Right lobe of liver (tissue), 4 donors: ENCODE measurements around the gene ADA.

Experiments used
- POLR2A ChIP-seq: fragments of 450-650 bp; IDR thresholded peaks from one replicate; pipeline ENCODE4 v1.6.1; 2017; ENCODE audit warnings: antibody characterized with exemption, mild to moderate bottlenecking
- TF ChIP-seq, protein P1 (sequence below), 4 donors: fragments of 200-600 bp in 3 of 4; fragments of 450-650 bp in 1 of 4; IDR thresholded peaks; one replicate each; pipeline versions ENCODE4 v1.5.1 to v1.8.0; 2016 to 2022; ENCODE audit warnings: antibody characterized with exemption in 4 of 4, mild to moderate bottlenecking in 2 of 4
- donor health status: DM: no; HTN: no; CAD: no.
- donor health status: DM: no; HTN: no; CAD: no.
- donor health status: DM: no; HTN: yes; CAD: no.

DNA sequence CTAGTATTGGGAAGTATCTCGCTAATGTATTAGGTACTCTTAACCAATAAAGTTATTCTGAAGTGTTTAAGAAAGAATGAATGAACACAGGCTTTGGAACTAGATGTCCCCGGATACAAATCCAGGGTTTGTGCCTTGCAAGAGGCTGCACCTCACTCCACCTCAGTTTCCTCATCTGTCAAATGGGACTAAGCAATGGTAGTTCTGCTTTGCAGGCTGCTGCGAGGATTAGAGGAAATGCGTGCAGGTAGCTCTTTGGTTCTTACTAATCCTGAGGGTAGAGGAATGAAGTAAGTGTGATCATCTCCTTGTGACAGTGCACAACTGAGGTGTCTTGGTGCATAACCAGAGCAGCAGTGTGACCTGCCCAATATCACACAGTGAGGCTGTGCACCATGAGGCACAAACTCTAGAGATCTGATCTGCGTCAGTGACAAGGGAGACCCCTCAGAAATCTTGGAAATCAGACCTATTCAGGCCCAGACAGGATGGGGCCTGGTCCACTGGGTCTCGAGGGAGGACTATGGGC is 26.7 kb downstream of the ADA start:
- TF ChIP-seq, protein P1, sequence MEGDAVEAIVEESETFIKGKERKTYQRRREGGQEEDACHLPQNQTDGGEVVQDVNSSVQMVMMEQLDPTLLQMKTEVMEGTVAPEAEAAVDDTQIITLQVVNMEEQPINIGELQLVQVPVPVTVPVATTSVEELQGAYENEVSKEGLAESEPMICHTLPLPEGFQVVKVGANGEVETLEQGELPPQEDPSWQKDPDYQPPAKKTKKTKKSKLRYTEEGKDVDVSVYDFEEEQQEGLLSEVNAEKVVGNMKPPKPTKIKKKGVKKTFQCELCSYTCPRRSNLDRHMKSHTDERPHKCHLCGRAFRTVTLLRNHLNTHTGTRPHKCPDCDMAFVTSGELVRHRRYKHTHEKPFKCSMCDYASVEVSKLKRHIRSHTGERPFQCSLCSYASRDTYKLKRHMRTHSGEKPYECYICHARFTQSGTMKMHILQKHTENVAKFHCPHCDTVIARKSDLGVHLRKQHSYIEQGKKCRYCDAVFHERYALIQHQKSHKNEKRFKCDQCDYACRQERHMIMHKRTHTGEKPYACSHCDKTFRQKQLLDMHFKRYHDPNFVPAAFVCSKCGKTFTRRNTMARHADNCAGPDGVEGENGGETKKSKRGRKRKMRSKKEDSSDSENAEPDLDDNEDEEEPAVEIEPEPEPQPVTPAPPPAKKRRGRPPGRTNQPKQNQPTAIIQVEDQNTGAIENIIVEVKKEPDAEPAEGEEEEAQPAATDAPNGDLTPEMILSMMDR (IDR thresholded peaks at IDR 0.05), result no peak
- TF ChIP-seq POLR2A, result no peak
